Right lung (tissue), 10 donors: Measurements from ENCODE around the gene EEIG2. TPM values are rescaled to one million over a fixed set of nuclear protein-coding genes. Genes with fewer than 3 reads are reported as not detected.
"Not testable (repeated sequence)": the region's sequence is repeated elsewhere in the genome, so short reads cannot be mapped to it uniquely, and the experiment has no call there.

Experiments
- DNase-seq, 2 donors: peaks; one replicate each; pipeline ENCODE4 v3.0.0-alpha.2; 2013
- long read RNA-seq, 8 donors: transcript quantifications; one replicate each; lab custom pipeline, GENCODE V29; 2026
- polyA plus RNA-seq, 5 donors: library from polyadenylated mRNA; unstranded; fragments of 120-200 nt; gene quantifications; one replicate each; pipeline versions ENCODE4 v1.2.1 to v1.2.3, GENCODE V29; 2013; ENCODE audit warnings: inconsistent platforms in 1 of 5, low replicate concordance in 1 of 5; ENCODE audit not compliant: insufficient read length in 5 of 5, insufficient read depth in 1 of 5

Gene EEIG2
- 10 to 100 TPM; 22.9 to 40.7 (median 31.1) TPM for polyA plus RNA-seq
- long read RNA-seq, donor 1, full-length matches to known transcripts, result 4 of 4 reads
- long read RNA-seq, donor 1, partial matches to known transcripts, result 0 of 4 reads
- long read RNA-seq, donor 1, other reads (novel, unspliced or antisense), result 0 of 4 reads
- long read RNA-seq, donor 2, full-length matches to known transcripts, result 5 of 5 reads
- long read RNA-seq, donor 2, partial matches to known transcripts, result 0 of 5 reads
- long read RNA-seq, donor 2, other reads (novel, unspliced or antisense), result 0 of 5 reads
- long read RNA-seq, donor 3, full-length matches to known transcripts, result 4 of 4 reads
- long read RNA-seq, donor 3, partial matches to known transcripts, result 0 of 4 reads
- long read RNA-seq, donor 3, other reads (novel, unspliced or antisense), result 0 of 4 reads
- long read RNA-seq, donor 4, result 0 reads
- long read RNA-seq, donor 5, full-length matches to known transcripts, result 7 of 7 reads
- long read RNA-seq, donor 5, partial matches to known transcripts, result 0 of 7 reads
- long read RNA-seq, donor 5, other reads (novel, unspliced or antisense), result 0 of 7 reads
- long read RNA-seq, donor 6, full-length matches to known transcripts, result 9 of 42 reads
- long read RNA-seq, donor 6, partial matches to known transcripts, result 33 of 42 reads
- long read RNA-seq, donor 6, other reads (novel, unspliced or antisense), result 0 of 42 reads
- long read RNA-seq, donor 7, full-length matches to known transcripts, result 6 of 6 reads
- long read RNA-seq, donor 7, partial matches to known transcripts, result 0 of 6 reads
- long read RNA-seq, donor 7, other reads (novel, unspliced or antisense), result 0 of 6 reads
- long read RNA-seq, donor 8, result 0 reads

DNA sequence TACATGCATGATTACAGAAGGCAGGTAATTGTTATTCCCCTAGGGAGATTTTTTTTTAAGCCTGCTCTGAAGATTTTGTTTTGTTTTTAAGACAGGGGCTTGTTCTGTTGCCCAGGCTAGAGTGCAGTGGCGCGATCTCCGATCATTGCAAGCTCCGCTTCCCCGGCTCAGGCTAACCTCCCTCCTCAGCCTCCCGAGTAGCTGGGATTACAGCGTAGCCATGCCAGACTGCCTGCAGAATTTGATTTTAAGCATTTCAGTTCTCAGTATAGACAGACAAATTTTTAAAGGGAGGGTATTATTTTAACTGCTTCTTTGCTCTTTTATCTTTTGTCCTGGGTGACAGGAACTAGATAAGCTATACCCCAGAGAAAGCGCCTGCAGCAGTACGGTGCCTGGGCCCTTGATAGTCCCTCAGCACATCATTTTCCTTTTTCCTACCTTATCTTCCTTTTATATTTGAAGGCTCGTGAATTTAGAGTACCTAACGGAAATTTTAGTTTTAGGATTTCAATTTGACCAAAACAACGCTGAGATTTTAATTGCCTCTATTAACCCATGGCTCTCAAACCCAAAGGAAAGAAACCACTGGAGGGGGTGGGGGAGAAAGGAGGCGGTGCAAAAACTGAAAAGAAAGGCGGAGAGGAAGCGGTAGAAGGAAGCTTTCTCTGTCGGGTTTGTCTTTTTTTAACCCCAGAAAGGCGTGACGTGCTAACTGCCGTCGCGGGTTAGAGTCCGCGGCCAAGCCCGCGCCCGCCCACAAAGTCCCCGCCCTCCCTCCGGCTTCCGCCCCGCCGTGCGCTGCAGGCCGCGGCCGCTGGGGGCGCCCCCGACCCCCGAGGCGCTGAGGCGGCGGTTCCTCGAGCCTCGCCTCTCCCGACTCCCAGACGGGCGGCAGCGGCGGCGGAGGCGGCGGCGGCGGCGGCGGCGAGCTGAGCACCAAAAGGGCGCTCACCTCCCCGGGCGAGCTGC is at the start of gene EEIG2:
EEIG2 (plus strand) TSS at position 886 of the 972 bp plus-strand sequence. CDS start 329 bp downstream, outside the sequence.
- DNase-seq, result peak; percentile 86 to 92

DNA sequence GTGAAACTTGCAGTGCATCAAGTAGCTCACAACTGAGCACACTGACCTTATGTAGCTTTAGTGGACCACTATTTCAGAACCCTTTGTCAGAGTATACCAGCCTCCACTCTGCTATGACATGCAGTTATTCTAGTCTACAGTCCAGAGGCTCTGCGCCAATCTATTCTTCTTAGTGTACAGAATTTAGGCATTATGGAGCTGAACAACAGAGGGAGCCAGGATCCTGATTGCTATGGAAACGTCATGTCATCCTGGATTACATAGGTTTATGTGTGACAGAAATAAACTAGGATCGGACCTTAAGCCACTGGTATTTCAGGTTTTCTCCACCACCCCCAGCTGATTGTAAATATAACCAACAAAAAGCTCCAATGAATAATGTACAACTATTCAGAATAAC is 48.1 kb upstream of the EEIG2 start:
- DNase-seq, result no peak

DNA sequence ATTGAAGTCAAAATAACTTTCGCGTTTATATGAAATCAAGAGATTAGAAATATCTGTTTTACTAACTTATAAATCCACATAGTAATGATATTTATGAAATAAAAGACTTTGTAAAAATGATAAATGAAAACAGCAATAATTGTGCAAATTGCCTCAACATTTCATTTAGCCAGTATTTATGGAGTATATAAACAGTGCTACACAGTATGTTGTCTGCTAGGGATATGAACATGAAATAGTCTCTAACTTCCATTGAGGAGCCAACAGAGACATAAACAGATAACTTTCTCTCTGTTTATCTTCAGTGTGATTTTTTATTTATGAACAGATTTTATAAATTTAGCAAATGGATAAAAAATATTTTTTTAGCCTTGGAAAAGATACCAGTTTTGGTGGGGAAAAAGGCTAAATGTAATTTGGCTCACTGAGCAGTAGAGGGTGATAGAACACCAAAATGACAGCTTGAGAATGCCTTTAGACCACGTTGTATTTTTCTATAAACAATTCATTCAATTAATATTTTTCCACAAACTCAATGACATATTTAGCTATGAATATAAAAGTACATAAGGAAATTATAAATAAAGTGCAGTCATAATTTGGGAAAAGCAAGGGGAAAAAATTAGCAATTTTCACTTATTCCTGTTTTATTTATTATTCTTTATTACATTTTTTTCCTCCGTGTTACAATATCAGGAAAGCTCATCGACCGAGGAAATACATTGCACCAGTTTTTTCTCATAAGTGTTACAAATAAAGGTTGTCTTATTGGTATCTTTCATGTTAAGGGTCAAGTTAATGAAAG is 47.5 kb upstream of the EEIG2 start:
- peak in 1 of 2 donors; percentile 40 for DNase-seq

DNA sequence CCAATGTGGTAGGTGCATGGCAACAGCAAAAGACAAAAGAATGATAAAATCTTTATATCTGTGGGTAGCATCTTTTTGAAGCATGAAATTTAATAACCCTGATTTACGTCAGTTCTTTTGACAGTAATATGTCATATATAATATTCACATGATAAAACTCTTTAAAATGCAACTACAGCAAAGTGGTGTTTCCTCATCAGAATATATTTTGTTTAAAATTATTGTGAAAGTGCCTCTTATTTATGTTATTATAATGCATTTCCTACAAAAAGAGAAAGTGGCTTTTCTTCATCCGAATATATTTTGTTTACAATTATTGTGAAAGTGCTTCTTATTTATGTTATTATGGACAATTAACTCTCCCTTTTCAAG is 46.9 kb upstream of the EEIG2 start:
- no peak for DNase-seq

DNA sequence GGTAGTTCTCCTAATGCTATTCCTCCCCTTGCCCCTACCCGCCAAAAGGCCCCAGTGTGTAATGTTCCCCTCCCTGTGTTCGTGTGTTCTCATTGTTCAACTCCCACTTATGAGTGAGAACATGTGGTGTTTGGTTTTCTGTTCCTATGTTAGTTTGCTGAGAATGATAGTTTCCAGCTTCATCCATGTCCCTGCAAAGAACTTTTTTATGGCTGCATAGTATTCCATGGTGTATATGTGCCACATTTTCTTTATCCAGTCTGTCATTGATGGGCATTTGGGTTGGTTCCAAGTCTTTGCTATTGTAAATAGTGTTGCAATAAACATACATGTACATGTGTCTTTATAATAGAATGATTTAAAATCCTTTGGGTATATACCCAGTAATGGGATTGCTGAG is 46.0 kb upstream of the EEIG2 start:
- DNase-seq, result not testable (repeated sequence)

DNA sequence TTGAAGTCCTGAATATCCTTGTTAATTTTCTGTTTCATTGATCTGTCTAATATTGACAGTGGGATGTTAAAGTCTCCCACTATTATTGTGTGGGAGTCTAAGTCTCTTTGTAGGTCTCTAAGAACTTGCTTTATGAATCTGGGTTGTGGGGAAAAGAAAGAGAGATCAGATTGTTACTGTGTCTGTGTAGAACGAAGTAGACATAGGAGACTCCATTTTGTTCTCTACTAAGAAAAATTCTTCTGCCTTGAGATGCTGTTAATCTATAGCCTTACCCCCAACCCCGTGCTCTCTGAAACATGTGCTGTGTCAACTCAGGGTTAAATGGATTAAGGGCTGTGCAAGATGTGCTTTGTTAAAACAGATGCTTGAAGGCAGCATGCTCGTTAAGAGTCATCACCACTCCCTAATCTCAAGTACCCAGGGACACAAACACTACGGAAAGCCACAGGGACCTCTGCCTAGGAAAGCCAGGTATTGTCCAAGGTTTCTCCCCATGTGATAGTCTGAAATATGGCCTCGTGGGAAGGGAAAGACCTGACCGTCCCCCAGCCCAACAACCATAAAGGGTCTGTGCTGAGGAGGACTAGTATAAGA is 42.5 kb upstream of the EEIG2 start:
- not testable (repeated sequence) for DNase-seq

DNA sequence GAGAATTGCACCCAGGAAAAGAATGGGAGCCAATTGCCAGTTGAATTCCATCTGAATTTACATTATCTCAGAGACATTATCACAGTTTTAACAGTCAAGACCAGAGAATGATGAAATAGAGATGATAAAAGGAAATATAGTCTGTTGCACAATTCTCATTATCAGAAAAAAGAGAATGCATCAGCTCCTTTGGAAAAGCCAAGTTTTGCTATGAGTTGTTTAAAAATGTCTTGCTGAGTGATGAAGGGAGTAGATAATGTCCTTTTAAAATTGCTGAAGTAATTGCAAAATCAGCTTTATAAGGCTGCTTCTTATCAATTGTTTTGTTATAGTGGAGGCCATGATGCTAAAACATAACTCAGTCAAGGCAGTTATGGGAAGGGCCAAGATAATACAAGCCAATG is 37.9 kb upstream of the EEIG2 start:
- peak; percentile 46 to 71 for DNase-seq

DNA sequence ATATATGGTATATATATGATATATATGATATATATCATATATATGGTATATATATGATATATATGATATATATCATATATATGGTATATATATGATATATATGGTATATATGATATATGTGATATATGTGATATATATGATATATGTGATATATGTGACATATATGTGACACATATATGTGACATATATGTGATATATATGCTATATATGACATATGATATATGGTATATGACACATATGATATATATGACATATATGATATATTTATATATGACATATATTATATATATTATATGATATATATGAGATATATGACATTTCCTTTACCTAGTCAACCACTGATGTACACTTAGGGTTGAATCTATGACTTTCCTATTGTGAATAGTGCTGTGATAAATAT is 36.1 kb upstream of the EEIG2 start:
- DNase-seq, result no peak

DNA sequence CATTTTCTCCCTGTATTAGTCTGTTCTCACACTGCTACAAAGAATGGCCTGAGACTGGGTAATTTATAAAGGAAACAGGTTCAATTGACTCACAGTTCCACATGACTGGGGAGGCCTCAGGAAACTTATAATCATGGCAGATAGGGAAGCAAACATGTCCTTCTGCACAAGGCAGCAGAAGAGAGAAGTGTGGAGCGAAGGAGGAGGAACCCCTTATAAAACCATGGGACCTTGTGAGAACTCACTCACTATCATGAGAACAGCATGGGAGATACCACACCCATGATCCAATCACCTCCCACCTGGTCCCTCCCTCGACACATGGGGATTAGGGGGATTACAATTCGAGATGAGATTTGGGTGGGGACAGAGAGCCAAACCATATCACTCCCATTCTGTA is 35.2 kb upstream of the EEIG2 start:
- DNase-seq, result no peak

DNA sequence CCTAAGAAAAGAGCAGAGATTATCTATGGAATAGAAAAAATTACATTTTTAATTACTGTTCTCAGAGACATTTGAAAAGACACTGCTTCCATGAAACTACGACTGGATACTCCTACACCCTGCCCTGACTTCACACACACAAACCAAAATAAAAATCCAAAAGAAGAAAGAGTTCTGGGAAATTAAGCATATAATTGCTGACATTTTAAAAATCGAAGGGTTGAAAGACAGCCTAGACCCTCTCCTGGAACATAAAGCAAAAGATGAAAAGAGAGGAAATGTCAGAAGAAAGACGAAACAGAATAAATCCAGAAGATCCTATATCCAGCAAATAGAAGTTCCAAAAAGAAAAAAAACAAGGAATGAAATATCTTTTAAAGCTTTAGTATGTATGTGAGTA is 32.8 kb upstream of the EEIG2 start:
- DNase-seq, result no peak

DNA sequence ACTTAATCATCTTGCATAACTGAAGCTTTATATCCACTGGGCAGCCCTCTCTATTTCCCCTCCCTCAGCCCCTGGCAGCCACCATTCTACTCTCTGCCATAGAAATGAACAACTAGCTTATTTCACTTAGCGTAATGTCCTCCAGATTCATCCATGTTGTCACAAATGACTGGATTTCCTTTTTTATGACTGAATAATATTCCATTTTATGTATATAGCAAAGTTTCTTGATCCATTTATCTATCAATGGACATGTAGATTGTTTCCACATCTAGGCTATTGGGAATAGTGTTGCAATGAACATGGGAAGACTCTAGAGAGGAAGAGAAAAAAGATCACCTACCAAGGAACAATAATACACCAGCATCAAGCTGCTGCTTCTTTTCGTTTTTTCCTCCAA is 32.1 kb upstream of the EEIG2 start:
- no peak for DNase-seq

DNA sequence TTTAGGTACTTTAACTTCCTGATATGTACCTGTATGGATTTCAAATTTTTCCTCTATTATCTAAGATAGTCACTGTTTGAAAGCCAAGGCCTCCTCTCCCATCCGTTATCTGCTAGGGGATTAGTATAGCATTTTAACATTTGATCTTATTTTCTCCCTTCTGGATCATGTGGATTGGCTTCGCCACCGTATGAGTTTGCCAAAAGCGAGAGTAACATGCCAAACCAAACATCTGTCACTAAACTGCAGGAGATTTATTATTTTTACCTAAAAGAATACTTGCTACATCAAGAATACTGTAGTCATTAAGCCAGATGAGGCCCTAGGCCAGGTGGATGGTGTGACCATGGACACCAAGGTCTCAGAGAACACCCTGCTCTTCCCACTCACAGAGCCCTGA is 28.5 kb upstream of the EEIG2 start:
- DNase-seq, result no peak

DNA sequence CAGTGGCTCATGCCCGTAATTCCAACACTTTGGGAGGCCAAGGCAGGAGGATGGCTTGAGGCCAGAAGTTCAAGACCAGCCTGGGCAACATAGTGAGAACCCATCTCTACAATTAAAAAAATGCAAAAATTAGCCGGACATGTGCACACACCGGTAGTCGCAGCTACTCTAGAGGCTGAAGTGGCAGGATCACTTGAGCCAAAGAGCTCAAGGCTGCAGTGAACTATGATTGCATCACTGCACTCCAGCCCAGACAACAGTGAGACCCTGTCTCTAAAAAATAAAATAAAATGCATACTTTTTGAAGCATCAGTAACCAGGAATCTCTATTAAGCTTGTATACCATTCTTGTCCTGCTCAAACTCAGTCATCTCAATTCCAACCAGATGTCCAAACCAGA is 27.2 kb upstream of the EEIG2 start:
- no peak for DNase-seq

DNA sequence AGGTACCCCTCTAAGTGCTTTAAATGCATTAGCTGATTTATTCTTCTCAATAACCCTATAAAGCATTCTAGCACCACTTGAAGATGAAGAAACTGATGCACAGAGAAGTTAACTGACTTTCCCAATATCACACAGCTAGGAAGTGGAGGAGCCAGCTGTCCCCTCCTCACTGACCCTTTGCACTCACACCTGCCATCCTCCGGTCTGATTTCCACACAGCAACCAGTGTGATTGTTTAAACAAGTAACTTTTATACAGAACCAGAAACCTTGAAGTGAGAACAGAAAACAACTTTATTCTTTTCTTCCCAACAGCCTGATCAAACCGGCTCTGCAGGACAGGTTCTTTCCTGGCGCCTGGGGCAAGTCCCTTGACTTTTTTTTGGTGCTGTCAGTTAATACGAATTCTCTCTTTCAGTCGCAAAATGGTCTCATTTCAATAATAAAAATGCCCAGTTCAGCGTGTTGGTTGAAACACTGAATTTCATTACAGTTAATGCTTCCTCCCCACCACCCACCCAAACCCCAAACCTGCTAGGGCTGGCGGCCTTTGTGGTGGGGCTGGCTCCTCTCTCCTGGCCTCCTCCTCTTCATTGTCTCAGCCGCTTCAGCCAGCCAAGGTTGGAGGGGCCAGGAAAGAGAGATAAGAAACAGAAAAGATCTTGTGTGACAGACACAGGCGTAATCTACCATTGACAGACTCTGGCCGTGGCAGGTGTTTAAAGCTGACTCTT is 26.4 kb upstream of the EEIG2 start:
- DNase-seq, result peak in 1 of 2 donors; percentile 31

DNA sequence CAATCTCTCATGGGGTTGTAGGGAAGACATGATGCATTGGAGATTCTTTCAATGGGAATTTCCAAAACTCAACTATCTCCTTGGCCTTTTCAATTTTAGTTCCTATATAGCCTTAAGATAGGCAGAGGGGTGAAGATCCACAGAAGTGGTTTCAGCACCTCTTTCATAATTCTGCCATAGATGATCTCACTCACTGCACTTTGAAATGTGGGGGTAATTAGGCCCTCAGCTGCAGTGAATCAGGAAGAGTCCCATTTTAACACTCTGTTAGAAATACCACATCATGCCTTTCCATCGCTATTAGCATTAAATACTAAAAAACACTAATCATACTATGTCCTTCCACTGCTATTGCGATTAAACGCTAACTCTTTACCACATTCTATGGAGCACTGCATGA is 25.1 kb upstream of the EEIG2 start:
- no peak for DNase-seq

DNA sequence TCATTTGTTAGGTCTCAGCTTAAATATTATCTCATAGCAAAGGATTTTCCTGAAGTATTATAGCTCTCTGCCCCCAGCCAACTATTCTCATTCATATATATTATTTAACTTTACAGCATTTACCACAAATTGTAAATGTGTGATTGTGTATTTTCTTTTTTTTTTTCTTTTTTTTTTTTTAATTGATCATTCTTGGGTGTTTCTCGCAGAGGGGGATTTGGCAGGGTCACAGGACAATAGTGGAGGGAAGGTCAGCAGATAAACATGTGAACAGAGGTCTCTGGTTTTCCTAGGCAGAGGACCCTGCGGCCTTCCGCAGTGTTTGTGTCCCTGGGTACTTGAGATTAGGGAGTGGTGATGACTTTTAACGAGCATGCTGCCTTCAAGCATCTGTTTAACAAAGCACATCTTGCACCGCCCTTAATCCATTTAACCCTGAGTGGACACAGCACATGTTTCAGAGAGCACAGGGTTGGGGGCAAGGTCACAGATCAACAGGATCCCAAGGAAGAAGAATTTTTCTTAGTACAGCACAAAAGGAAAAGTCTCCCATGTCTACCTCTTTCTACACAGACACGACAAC is 24.5 kb upstream of the EEIG2 start:
- not testable (repeated sequence) for DNase-seq

DNA sequence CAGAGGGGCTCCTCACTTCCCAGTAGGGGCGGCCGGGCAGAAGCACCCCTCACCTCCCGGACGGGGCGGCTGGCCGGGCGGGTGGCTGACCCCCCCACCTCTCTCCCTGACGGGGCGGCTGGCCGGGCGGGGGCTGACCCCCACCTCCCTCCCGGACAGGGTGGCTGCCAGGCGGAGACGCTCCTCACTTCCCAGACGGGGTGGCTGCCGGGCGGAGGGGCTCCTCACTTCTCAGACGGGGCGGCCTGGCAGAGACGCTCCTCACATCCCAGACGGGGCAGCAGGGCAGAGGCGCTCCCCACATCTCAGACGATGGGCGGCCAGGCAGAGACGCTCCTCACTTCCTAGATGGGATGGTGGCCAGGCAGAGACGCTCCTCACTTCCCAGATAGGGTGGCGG is 23.9 kb upstream of the EEIG2 start:
- not testable (repeated sequence) for DNase-seq

DNA sequence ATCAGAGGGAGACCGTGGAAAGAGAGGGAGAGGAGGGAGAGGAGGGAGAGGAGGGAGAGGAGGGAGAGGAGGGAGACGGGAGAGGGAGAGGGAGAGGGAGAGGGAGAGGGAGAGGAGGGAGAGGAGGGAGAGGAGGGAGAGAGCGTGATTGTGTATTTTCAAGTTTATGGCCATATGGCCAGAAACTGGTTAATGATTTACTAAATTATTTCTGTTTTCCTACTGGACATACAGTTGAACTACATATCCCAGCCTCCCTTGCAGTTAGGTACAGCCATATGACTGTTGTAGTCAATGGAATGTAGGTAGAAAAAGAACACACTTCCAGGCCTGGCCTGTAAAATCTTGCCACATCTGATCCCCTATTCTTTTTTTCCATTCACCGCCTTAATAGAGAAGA is 23.1 kb upstream of the EEIG2 start:
- DNase-seq, result not testable (repeated sequence)

DNA sequence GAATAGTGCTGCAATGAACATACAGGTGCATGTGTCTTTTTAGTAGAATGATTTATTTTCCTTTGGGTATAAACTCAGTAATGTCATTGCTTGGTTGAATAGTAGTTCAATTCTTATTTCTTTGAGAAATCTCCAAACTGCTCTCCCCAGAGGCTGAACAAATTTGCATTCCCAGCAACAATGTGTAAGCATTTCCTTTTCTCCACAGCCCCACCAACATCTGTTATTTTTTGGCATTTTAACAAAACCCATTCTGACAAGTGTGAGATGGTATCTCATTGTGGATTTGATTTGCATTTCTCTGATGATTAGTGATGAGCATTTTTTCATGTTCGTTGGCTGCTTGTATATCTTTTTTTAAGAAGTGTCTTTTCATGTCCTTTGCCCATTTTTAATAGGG is 21.9 kb upstream of the EEIG2 start:
- DNase-seq, result no peak
